Activated T-cell treated with anti-CD3 and anti-CD28 coated beads, Interleukin-2, amount 50 U/mL, for 72 hours (primary cell): ENCODE data around the gene TLR8. TPM values are rescaled to one million over a fixed set of nuclear protein-coding genes. Genes with fewer than 3 reads are reported as not detected.

Source experiments
- ATAC-seq, 2 donors: fragments of 150-1000 bp; cut with Tn5 transposase; replicated peaks in 1 of 2; 2 replicates each; pipeline ENCODE4 v1.10.0; 2021; ENCODE audit warnings: moderate library complexity in 2 of 2, mild to moderate bottlenecking in 1 of 2
- DNase-seq, 2 donors: peaks; one replicate each; pipeline ENCODE4 v3.0.0; 2021 to 2022; ENCODE audit warnings: mixed read lengths in 1 of 2
- H3K27ac Mint-ChIP-seq: one replicate; pipeline ENCODE4 v1.8.0; 2022; ENCODE audit warnings: mild to moderate bottlenecking, moderate library complexity, mixed read lengths
- H3K27me3 Mint-ChIP-seq: one replicate; pipeline ENCODE4 v1.8.0; 2022; ENCODE audit warnings: low read depth, mixed read lengths
- H3K36me3 Mint-ChIP-seq, 2 donors: one replicate each; pipeline ENCODE4 v1.8.0; 2022; ENCODE audit warnings: mixed read lengths in 2 of 2, mild to moderate bottlenecking in 1 of 2; ENCODE audit not compliant: insufficient read depth in 2 of 2
- H3K4me1 Mint-ChIP-seq: one replicate; pipeline ENCODE4 v1.8.0; 2022; ENCODE audit warnings: low read depth, mixed read lengths
- H3K4me3 Mint-ChIP-seq, 2 donors: one replicate each; pipeline ENCODE4 v1.8.0; 2022; ENCODE audit warnings: mild to moderate bottlenecking in 2 of 2, mixed read lengths in 2 of 2, moderate library complexity in 2 of 2
- H3K9me3 Mint-ChIP-seq, 2 donors: one replicate each; pipeline ENCODE4 v1.8.0; 2022; ENCODE audit warnings: mixed read lengths in 2 of 2
- total RNA-seq, 2 donors: library from RNA; stranded (reverse); gene quantifications; one replicate each; pipeline ENCODE4 v1.2.3, GENCODE V29; 2022

Gene TLR8
- total RNA-seq, 2 donors from 2014 or later, result not detected

- H3K27me3 Mint-ChIP-seq, result peaks cover 20% of the 10 kb centered on the region
- no peak for DNase-seq
- H3K27ac Mint-ChIP-seq, result peak overlapping the region; percentile 97
- peaks cover 67% of the 10 kb centered on the region for H3K4me1 Mint-ChIP-seq
- H3K4me3 Mint-ChIP-seq, result peak overlapping the region; percentile 74 to 82
- H3K36me3 Mint-ChIP-seq, result peaks cover 4 to 5% of the 10 kb centered on the region in 2 donors
- ATAC-seq, result peak; percentile 42 to 51
- peaks cover 0 to 7% of the 10 kb centered on the region in 2 donors for H3K9me3 Mint-ChIP-seq
Measured at GRCh38 chrX:12966151-12966550, 59.7 kb downstream of the TLR8 start.

DNA sequence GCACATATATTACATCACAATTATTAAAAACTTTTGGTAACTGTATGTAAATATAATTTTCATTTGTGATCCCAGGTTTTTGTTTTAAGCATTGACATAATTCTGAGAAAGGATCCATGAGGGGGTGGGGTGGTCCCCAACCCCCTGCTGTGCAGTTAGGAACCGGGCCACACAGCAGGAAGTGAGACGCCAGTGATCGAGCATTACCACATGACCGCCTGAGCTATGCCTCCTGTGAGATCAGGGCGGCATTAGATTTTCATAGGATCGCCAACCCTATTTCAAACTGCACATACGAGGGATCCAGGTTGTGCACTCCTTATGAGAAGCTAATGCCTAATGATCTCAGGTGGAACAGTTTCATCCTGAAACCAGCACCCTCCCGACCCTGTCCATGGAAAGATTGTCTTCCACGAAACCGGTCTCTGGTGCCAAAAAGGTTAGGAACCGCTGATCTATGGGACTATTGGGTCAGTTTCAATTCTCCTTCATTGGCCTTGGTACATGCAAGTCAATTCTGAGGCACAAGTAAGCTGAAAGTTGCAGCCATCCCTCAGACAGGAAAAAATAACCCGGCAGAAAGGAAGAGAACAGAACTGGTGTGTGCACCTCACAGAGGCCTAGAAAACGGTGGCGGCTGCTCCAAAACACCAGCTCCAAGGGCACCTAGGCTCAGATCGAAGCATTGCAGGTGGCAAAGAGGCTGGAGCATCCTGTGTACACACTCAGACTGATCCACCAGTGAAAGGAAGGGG, 61.5 kb downstream of the TLR8 start:
- H3K4me3 Mint-ChIP-seq, result peak overlapping the region; percentile 82 to 93
- ATAC-seq (peak; percentile 35 to 45), DNase-seq (no peak)
- peaks cover 56% of the 10 kb centered on the region for H3K4me1 Mint-ChIP-seq
- no peaks in the 10 kb centered on the region for H3K9me3 Mint-ChIP-seq
- H3K27me3 Mint-ChIP-seq, result peaks cover 25% of the 10 kb centered on the region
- peak overlapping the region; percentile 97 for H3K27ac Mint-ChIP-seq
- peaks cover under 1 to 1% of the 10 kb centered on the region in 2 donors for H3K36me3 Mint-ChIP-seq

DNA sequence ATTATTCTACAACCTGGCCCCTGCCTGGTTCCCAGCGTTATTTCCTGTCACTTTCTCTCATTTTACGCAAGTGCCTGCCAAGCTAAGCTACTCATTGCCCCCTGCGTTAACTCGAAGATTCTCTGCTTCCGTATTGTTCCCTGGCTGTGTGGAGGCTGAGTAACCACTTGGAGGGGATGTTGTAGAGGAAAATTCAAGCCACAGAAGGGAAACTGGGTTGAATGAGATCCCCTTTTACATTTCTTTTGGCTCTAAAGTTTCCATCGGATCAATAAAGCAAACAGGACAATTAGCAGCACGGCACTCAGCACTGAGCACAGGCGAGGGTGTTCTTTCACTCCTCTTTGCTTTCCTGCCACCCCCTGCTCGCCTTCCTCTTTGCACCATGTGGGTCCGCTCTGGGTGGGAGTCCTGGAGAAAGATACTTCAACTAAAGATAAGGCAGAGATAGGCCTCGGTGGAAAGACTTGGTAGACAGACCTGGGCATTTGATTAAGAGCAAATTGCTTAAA, 64.3 kb downstream of the TLR8 start:
- H3K27me3 Mint-ChIP-seq, result peaks cover 44% of the 10 kb centered on the region
- H3K4me3 Mint-ChIP-seq, result peak overlapping the region; percentile 92 to 99

GRCh38 chrX:12971282-12972003, 65.0 kb downstream of the TLR8 start:
- Mint-ChIP-seq H3K4me3 (peak overlapping the region; percentile 92 to 99), H3K27me3 (peaks cover 47% of the 10 kb centered on the region), H3K9me3 (no peaks in the 10 kb centered on the region), H3K4me1 (peaks cover 52% of the 10 kb centered on the region), H3K27ac (peak overlapping the region; percentile 99), H3K36me3 (peaks cover 7 to 22% of the 10 kb centered on the region in 2 donors)
- DNase-seq (no peak), ATAC-seq (peak in 1 of 2 donors; percentile 6)

More for the DNA sequence above, 64.3 kb downstream of the TLR8 start:
- ATAC-seq (peak in 1 of 2 donors; percentile 25), DNase-seq (peak in 1 of 2 donors; percentile 53)
- Mint-ChIP-seq H3K36me3 (peaks cover 3 to 18% of the 10 kb centered on the region in 2 donors), H3K27ac (peak overlapping the region; percentile 99), H3K9me3 (no peaks in the 10 kb centered on the region), H3K4me1 (peaks cover 56% of the 10 kb centered on the region)

DNA sequence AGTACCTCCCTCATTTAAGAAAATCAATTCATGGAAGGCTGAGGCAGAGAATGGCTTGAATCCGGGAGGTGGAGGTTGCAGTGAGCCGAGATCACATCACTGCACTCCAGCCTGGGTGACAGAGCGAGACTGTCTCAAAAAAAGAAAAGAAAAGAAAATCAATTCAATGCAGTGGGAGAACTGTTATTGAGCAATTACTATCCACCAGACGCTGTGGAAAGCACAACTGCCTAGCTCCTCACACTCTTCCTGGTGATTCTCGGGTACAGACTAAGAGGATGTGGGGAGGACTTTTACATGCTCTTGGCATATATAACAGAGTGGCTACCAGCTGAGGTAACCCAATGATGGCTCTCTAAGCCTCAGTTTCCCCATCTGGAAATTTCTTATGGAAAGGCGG, 65.8 kb downstream of the TLR8 start:
- Mint-ChIP-seq H3K36me3 (peaks cover 11 to 29% of the 10 kb centered on the region in 2 donors), H3K4me3 (peak overlapping the region; percentile 92 to 99), H3K27me3 (peaks cover 50% of the 10 kb centered on the region), H3K9me3 (no peaks in the 10 kb centered on the region), H3K27ac (peak overlapping the region; percentile 99), H3K4me1 (peaks cover 46% of the 10 kb centered on the region)
- ATAC-seq (no peak), DNase-seq (no peak)

Other genes with a start within 250 kb of the TLR8 start
- 10 to 100 TPM; 71.4 to 74.1 TPM for gene PRPS2, start 115.2 kb upstream of the TLR8 start, total RNA-seq
- gene TLR7, start 39.5 kb upstream of the TLR8 start, total RNA-seq, result under 1 TPM; 0.05 to 0.23 TPM
- 1,000 to 10,000 TPM; 4,011 to 4,477 TPM for gene TMSB4X, start 68.5 kb downstream of the TLR8 start, total RNA-seq
- under 1 TPM in 1 of 2 donors, not detected in 1; 0.09 TPM for gene FAM9C, start 138.0 kb downstream of the TLR8 start, total RNA-seq